HG03135 (cell line): ENCODE data around the gene RNF43.

Source experiments
- ATAC-seq: cut with Tn5 transposase; IDR thresholded peaks from one replicate; pipeline ENCODE4 v1.9.1; 2021; ENCODE audit warnings: mild to moderate bottlenecking, moderate library complexity; ENCODE audit not compliant: unreplicated experiment

The RNF43 gene

DNA sequence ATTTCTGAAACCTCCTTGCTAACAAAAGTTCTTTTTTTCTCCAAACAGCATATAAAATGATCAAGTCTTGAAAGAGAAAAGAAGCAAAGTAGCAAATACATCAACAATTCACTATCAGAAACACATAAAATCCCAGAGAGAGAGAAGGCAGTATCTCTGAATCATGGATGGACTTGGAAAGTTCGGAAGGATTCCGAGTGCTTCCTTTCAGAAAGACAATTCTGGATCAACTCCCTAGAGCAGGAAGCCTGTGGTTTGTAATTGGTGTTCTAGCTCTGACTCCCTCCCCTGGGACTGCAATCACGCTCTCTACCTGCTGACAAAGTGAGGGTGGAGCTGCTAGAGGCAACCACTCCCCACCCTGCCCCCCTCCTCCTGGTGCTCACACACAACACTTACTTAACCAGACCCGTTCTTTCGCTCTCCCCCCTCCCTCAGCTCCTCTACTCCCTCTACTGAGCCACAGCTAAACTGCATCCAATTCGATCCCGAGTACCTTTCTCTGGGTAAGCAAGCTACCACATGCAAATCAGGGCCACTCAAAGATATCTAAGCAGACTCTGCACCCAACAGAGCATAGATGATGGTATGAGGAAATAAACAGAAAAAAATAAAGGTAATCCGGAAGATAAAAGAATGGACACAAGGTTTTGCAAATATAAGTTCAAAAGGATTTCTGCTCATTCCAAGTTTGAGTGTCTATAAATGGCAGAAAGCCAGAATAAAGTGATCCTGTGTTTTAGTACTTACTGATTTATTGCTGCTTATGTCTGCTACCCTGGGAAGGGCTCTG, at the start of gene RNF43:
RNF43 (minus strand) TSS at position 235 of the 793 bp plus-strand sequence. CDS start 1,957 bp downstream, outside the sequence.
- peak; percentile 97 for ATAC-seq

DNA sequence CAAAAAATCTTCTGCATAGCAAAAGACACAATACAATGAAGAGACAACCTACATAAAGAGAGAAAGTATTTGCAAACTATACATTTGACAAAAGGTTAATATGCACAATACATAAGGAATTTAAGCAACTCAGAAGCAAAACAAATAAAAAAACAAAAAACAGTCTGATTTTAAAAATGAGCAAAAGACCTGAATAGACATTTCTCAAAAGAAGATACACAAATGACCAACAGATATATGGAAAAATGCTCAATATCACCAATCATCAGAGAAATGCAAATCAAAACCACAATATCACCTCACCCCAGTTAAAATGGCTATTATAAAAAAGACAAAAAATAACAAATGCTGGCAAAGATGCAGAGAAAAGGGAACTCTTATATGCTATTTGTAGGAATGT, 38.2 kb upstream of the RNF43 start:
- ATAC-seq: no peak

DNA sequence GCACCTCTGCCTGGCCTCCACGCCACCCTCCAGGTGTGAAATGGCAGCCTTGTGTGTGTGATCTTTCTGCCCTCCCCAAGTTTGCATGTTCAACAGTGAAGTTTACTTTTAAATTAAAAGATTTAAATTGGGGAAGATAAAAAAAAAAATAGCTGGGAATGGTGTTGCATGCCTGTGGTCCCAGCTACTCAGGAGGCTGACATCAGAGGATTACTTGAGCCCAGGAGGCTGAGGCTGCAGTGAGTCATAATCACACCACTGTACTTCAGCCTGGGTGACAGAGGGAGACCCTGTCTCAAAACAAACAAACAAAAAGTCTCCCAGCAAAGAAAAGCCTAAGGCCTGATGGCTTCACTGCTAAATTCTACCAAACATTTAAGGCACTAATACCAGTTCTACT, 35.4 kb upstream of the RNF43 start:
- no peak for ATAC-seq

DNA sequence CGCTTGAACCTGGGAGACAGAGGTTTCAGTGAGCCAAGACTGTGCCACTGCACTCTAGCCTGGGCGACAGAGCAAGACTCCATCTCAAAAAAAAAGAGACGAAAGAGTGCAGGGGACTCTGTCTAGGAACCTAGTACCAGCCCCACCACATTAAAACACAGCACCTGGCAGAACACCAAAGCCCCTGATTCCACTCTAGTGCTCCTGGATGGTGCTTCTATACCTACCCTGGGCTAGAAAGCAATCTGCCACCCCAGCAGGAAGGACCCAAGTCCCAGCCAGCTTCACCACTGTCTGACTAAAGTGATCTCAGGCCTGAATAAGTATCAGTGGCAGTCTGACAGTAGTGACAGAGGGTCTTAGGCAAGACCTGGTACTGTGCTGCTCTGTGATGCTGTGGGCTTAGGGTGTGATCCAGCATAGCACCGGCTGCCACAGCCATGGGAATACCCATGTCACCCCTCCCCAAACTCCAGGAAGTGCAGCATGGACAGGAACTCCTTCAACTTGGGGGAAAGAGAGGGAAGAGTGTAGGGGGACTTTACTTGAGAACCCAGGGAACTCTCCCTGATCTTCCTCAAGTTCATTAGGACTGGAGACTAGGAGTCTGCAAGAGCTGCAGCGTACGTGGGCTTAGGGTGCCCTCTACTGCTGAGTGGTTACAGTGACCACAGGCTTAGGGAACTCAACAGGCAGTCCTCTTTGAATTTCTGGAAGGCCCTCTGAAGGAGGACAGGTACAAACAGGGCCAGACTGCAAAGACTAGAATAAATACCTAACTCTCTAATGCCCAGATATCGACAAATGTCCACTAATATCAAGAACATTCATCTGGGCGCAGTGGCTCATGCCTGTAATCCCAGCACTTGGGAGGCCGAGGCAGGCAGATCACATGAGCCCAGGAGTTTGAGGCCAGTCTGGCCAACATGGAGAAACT, 30.0 kb upstream of the RNF43 start:
- no peak for ATAC-seq

DNA sequence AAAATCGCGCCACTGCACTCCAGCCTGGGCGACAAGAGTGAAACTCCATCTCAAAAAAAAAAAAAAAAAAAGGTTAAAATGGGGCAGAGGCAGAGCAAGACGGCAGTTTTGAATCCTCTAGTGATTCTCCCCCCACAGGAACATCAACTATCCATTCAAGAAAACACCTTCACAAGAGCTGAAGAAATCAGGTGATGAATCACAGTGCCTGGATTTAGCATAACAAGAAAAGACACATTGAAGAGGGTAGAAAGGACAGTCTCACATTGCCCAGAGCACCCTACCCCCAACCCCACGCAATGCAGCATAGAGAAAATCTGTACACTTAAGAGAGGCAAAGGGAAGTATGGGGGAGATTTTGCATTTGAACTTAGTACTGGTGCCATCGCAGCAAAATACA, 28.8 kb upstream of the RNF43 start:
- ATAC-seq: no peak

DNA sequence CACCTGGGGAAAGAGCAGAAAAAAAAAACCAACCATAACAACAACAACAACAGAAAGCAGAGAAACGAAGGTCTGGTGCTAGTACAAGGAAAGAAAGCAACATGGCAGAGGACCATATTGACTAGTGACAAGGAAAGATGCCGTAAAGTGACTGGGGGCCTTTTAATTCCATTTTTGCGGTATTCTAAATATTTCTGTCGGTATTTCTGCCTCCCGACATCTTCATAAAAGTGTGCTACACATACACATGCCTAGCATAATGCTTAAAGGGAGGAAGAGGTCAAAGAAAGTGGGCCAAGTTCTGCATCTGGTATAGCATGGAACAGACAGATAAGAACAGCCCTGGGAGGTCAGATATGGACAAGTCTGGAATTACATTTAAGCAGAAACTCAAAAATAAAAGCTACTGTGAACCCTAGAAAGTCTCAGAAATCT, 19.5 kb upstream of the RNF43 start:
- no peak for ATAC-seq

DNA sequence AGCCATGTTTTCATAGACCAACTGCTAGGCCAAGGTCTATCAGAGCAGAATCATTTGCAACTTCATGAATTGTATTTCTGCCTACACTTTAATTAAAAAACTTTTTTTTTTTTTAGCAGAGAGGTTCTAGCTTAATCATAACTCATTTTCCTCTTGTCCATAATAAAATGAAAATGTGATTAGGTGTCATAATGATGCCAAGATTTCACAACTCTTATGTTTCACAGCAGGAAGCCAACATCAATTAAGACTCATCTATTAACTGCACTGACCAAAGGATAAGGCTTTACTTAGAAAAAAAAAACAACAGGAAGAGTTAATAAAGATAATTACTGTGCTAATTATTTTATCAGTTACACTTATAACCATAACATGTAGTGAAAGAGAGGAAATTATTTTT, 18.9 kb upstream of the RNF43 start:
- no peak for ATAC-seq

DNA sequence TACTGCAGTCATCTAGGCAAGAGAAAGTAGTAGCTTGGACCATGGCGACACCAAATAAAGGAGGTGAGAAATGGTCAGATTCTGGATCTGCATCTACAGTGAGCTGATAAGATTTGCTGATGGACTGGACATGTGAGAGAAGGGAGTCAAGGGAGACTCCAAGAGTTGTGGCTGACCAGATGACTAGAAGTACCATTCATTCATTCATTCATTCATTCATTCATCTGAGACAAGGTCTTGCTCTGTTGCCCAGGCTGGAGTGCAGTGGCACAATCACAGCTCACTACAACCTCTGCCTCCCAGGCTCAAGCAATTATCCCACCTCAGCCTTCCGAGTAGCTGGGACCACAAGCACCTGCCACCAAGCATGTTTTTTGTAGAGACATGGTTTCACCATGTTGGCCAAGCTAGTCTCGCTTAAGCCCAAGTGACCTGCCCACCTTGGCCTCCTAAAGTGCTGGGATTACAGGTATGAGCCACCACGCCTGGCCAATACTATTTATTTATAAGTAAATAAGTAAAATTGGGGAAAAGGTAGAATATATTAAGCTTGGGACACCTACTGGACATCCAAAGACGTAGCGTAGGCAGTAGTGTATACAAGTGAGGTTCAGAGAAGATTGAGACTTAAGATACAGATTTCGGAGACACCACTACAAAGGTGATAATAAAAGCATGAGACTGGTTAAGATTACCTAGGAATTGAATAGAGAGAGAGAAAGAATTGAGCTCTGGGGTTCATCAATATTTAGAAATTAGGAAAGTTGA, 15.7 kb upstream of the RNF43 start:
- ATAC-seq: no peak

DNA sequence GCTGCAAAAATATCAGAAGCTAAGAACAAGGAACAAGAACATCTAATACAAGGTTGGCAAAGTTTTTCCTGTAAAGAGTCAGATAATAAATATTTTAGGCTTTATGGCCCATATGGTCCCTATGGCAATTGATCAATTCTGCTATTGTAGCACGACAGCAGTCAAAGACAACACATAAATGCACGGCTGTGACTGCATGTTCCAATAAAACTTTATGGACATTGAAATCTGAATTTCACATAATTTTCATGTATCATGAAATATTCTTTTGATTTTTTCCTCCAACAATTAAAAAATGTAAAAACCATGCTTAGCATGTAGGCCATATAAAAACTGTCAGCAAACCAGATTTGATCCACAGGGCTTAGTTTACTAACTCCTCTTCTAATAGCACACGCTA, 10.5 kb upstream of the RNF43 start:
- no peak for ATAC-seq

DNA sequence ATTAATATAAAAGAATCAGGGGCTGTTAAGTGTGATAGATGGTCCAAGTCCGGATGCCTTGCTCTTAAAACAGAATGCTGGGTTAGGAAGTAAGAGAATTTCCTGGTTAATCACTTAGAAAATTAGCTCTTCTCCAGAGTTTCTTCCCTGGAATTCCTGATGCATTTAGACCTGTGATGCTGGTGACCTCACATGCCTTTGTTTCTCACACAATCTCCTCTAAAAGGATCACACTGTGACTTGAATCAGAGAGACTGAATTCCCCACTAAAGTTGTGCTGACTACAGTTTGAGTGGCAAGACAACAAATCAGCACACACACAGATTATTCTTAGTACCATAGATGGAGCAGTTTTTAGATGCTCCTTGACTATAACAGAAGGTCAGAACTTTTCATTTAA, 4.4 kb upstream of the RNF43 start:
- no peak for ATAC-seq

DNA sequence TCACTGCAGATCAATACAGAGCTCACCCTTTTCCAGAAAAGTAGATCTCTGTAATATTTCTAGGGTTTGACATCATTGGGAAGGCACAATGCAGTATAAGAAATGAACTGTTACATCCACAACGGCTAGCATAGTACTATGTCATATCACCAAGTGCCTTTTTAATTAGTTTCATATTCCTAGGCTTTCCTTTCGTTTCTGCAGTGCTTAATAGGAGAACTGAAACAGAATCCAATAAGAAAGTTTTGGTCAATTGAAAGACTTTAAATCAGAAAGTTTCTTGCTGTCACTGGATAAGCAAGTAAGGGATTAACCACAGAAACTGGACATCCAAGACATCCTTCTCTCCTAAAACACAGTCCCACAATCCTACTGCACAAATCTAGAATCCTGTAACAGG, 3.5 kb upstream of the RNF43 start:
- ATAC-seq: no peak

DNA sequence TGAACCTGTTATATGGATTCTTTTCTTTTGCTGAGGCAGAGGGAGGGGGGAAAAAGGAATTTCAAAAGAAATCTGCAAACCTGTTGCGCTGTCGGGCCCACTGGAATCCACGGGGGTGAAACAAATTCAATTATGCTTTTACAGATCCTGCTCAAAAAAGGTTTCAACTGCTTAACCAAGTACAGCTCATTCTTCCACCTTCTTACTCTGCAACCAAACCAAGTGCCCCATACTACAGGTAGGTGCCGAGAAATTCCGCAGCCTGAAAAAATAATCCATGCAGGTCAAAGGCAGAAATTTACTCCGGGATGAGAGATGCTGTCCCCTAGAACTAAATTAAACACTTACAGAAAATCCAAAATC, 416 bp downstream of the RNF43 start:
- ATAC-seq: no peak

DNA sequence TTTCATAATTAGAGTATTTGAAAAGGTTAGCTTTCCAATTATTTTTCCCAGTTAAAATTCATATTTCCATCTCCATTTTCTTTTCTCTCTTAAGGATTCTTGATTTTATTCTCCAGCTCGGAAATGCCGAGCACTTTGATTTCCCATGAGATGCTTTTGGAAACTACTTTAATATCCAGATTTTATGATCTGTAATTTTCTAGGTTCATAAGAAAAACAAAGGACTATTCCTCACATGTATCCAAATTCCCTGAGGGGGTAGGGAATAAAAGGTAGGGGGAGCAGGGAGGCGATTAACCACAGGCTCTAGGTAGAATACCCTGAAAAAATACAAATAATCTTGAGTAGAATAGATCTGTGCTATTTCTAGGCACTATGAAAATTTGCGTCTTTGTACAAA, 938 bp downstream of the RNF43 start:
- no peak for ATAC-seq

DNA sequence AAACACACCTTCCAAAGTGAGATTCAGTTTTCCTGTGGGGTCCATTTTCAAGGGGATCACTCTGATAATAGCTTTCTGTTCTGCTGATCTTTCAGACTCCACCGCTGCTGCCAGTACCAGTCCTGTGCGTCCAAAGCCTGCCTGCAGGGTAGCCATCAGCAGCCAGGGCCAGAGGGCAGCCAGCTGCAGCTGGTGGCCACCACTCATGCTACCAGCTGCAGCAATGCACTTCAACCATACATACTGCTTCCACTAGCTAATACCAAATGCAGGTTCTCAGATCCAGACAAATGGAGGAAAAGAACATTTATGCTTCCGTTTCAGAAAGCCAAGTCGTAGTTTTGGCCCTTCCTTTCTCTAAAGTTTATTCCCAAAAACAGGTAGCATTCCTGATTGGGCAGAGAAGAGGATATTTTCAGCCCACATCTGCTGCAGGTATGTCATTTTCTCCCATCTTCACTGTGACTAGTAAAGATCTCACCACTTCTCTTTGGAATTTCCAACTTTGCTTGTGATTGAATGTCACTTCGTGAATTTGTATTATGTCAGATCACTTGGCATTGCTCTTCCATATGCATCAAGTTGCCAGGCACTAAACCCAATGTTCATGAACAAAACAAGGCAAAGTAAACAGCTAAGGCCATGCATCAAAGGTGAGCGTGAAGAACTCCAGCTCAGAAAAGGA, 1.8 kb downstream of the RNF43 start:
- no peak for ATAC-seq

DNA sequence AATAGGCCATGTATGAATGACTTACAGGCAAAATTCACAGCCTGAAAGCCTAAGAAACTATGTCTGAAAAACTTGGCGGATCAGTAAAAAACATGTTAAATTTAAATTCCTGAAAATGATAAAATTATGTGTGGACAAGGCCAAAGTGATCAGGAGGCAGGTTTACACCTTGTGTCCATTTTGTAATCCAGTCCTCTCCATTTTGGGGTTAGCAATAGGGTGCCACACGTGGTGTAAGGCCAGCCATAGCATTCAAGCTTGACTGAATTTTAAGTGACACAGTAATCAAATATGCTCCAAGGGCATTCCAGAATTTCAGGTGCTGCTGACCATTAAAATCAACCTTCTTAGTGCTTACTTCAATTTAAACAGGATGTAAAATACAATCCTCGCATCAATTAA, 2.7 kb downstream of the RNF43 start:
- no peak for ATAC-seq

DNA sequence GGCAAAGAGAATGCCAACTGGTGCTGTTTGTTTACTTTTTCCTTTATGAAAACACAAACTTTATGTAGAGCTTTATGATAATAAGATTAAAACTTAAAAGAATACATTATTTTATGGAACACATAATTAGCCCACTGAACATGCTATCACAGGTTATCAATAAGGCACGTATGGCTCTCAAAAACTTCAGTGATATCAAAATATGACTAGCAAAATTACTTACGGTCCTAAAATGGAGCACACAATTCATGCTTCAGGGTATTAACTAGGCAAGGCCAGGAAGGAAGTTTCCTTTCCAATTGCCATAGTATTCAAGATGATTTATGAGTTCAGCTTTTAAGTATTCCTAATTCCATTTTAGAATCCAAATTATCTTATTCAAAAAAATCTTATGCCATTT, 3.6 kb downstream of the RNF43 start:
- no peak for ATAC-seq

DNA sequence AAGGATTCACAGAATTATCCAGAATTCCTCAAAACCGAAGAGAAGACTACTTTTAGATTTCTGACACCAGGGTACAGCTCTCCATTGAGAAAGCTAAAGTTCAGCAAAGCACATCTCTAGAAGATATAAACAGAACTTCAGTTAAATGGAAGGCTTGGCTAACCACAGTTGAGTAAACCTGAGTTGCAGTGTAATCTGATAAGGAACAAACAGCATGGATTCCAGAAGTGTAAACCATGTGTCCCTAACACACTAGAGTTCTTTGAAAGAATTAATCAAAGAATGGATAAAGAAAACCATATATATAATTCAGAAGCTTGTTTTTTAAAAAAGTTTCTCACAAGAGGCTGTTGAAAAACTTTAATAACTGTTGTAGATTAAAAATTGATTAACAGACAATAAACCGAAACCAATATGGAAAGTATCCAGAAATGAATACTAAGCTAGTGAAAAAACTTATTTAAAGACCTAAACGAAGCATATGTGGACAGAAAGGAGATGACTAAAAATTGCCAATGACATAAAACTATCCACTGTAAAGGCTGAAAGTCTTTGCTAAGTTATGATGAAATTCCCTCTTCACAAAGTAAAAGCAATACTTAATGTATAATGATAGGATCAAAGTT, 4.3 kb downstream of the RNF43 start:
- no peak for ATAC-seq

DNA sequence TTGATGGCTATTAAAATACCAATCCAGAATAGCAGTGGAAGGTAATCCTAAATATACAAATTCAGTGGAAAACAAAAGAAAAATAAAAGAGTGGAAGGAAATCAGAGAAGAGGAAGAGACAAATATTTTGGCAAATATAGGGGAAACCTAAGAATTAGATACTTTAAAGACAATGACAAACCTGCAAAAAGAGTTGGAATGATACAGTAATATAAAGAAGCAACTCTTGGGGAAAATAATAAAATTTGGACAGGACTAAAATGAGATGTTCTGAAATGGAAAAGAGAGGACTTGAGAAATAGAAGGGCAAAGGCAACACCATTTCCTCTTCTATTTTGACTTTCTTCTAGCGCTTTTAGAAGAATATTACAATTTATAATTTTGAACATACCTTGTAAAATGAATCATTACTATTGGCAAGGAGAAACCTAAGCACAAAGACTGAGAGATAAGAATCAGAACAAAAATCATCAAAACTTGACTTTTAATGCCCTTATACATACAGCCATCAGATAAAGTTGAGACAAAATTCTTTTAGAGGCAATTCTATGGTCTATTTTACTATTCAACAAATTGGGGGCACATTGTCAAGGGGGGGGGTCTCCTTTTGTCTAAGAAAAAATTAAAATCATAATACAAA, 5.2 kb downstream of the RNF43 start:
- no peak for ATAC-seq

DNA sequence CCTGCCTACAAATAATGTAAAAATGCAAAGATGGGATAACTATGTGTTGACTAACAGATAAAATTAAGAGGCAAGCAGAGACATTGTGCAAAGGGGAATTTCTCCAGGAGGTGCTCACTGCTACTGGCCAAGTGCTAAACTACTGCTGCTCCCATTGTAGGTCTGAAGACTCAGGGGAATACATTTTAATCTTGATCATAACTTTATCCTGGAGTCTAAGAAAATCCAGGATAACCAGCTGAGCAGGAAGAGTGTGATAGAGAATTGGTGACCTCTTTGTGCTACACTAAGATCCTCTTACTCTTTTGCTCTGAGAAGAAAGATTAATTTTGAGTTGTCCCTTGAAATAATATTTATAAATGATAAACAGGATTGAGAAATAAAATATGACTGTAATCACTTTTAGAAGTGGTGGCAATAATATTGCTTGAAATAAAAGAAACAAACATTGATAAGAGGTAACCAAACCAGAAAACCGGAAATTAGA, 5.9 kb downstream of the RNF43 start:
- ATAC-seq: no peak
